Suprapubic skin (tissue), 4 donors: ENCODE results near the gene ACTR1B. TPM values are rescaled to one million over a fixed set of nuclear protein-coding genes. Genes with fewer than 3 reads are reported as not detected.
"Not testable (repeated sequence)": the region's sequence is repeated elsewhere in the genome, so short reads cannot be mapped to it uniquely, and the experiment has no call there.

Experiments
- DNase-seq, 2 donors: peaks; one replicate each; pipeline ENCODE4 v3.0.0-alpha.2; 2019; ENCODE audit warnings: low spot score in 2 of 2
- H3K27ac ChIP-seq: fragments of 200-600 bp; sonication (generic); one replicate; pipeline ENCODE4 v1.5.1; 2019
- H3K27me3 ChIP-seq: fragments of 200-600 bp; sonication (generic); one replicate; pipeline ENCODE4 v1.5.1; 2019
- H3K36me3 ChIP-seq: fragments of 200-600 bp; sonication (generic); one replicate; pipeline ENCODE4 v1.5.1; 2019
- H3K4me1 ChIP-seq: fragments of 200-600 bp; sonication (generic); one replicate; pipeline ENCODE4 v1.5.1; 2019
- H3K4me3 ChIP-seq: fragments of 200-600 bp; sonication (generic); one replicate; pipeline ENCODE4 v1.5.1; 2019; ENCODE audit warnings: mild to moderate bottlenecking
- H3K9me3 ChIP-seq: fragments of 200-600 bp; sonication (generic); one replicate; pipeline ENCODE4 v1.5.1; 2019
- CTCF ChIP-seq, 2 donors: fragments of 200-600 bp in 1 of 2; fragments of 450-650 bp in 1 of 2; sonication (generic) in 1 of 2; IDR thresholded peaks; one replicate each; pipeline ENCODE4 v1.5.1; 2016 to 2019; ENCODE audit warnings: antibody characterized with exemption in 2 of 2, mild to moderate bottlenecking in 1 of 2, moderate library complexity in 1 of 2
- EP300 ChIP-seq: sonication (generic); formaldehyde crosslinking; IDR thresholded peaks from one replicate; pipeline ENCODE4 v1.6.1; 2017; ENCODE audit warnings: antibody characterized with exemption
- POLR2A ChIP-seq, 2 donors: fragments of 450-650 bp; IDR thresholded peaks; one replicate each; pipeline ENCODE4 v1.6.1; 2017; ENCODE audit warnings: antibody characterized with exemption in 2 of 2, mild to moderate bottlenecking in 2 of 2, moderate library complexity in 2 of 2
- POLR2AphosphoS5 ChIP-seq, 3 donors: sonication (generic); formaldehyde crosslinking; IDR thresholded peaks; one replicate each; pipeline ENCODE4 v1.6.1; 2017; ENCODE audit warnings: antibody characterized with exemption in 3 of 3
- WGBS: methylation state at CpG from one replicate; pipeline ENCODE4 v1.1.5; 2018; 5-methylcytosine and 5-hydroxymethylcytosine counted together
- total RNA-seq, 4 donors: library from RNA; depleted of rRNA; stranded (reverse); fragments of >200 nt; gene quantifications; one replicate each; pipeline ENCODE4 v1.1.0, GENCODE V29; 2016

The ACTR1B gene
- total RNA-seq, 4 donors from 2014 or later: 54.9 to 89.1 (median 74.4) TPM

DNA sequence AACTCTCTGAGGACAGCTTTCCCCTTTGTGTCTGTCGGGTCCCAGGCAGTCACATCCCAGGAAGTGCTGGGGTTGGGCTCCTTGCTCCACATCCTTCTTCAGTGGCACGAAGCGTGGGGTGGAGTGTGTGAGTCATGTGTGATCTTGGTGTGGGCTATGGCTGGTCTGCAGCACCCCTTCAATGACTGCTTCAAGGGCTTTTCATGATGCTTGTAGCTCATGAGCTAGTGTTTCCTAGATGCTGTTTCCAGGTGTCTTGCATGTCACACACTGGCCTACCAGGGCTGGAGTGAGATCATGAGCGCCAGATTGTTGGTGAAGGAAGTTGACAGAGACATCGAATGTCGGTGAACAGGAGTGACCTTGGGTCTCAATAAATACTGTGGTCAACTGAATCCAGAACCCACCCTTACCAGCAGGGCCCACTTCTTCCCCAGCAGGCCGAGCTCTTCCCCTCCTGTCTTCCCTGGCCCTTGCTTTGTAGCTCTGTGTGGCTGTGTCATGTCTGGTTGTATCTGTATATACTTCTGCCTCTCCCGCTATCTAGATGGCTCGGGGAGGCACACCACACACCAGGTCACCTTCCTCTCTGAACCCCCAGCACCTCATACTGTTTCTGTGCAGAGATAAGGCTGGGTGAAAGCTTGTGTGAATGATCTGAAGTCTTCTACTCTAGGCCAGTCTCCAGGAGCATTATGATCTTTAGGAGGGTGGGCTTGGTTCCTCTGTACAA, 9.5 kb upstream of the ACTR1B start:
- Histone ChIP-seq H3K9me3 (no peaks in the 10 kb centered on the region), H3K4me3 (no peak overlapping the region), H3K36me3 (no peaks in the 10 kb centered on the region), H3K27me3 (no peaks in the 10 kb centered on the region), H3K27ac (no peak overlapping the region), H3K4me1 (no peaks in the 10 kb centered on the region)
- no peak for DNase-seq
- 78% methylated on average over 9 of the region's 9 CpGs for WGBS
- no peak for TF ChIP-seq POLR2AphosphoS5 (IDR thresholded peaks at IDR 0.05)
- TF ChIP-seq EP300: no peak
- TF ChIP-seq CTCF (IDR thresholded peaks at IDR 0.05): no peak

DNA sequence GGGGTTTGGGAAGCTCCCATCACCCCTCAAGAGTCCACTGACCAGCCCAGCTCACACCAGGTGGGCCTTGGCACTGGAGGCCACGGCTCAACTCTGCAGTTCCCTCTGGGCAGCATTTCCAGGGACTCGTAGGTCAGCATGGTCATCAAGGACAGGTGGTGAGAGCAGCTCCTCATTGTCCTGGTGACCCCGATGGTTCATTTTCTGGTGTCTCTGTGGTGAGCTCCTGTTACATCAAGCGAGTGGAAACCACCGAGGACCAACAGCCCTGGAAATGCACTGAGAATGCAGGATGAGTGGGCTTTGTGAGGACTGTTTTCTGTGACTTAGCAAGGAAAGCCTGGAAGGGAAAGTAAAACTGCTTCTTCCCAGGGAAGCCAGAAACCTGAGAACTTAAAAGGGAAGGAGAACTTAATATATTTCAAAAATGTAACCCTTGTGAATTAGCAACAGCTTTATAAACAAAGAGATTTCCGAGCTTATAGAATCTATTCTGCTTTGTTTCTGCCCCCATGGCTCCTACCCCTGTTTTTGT, 8.8 kb upstream of the ACTR1B start:
- H3K27me3 ChIP-seq, H3K36me3 ChIP-seq, DNase-seq, H3K27ac ChIP-seq, H3K9me3 ChIP-seq, H3K4me1 ChIP-seq, H3K4me3 ChIP-seq: not testable (repeated sequence)
- 96% methylated on average over 4 of the region's 6 CpGs for WGBS

- TF ChIP-seq EP300 (no peak), POLR2A (IDR thresholded peaks at IDR 0.05) (no peak), POLR2AphosphoS5 (IDR thresholded peaks at IDR 0.05) (no peak), CTCF (IDR thresholded peaks at IDR 0.05) (no peak)
- Histone ChIP-seq H3K27me3 (no peaks in the 10 kb centered on the region), H3K4me3 (no peak overlapping the region), H3K4me1 (no peaks in the 10 kb centered on the region), H3K9me3 (no peaks in the 10 kb centered on the region), H3K27ac (no peak overlapping the region), H3K36me3 (no peaks in the 10 kb centered on the region)
- DNase-seq: no peak
- WGBS: 100% methylated on average over 3 of the region's 7 CpGs
These were observed 7.7 kb upstream of the ACTR1B start for GRCh38 chr2:97671526-97671925.

DNA sequence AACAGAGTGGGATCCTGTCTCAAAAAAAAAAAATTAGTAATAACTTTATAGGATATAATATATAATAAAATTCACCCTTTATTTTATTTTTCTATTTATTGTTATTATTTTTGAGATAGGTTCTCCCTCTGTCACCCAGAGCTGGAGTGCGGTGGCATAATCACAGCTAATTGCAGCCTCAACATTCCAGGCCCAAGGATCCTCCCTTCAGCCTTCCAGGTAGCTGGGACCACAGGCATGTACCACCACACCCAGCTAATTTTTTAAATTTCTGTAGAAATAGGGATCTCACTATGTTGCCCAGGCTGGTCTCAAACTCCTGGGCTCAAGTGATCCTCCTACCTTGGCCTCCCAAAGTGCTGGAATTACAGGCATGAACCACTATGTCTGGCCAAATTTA, 6.6 kb upstream of the ACTR1B start:
- no peak overlapping the region for H3K4me3 ChIP-seq
- 98% methylated on average over 1 of the region's 1 CpG for WGBS
- no peak for TF ChIP-seq POLR2AphosphoS5 (IDR thresholded peaks at IDR 0.05)
- TF ChIP-seq POLR2A (IDR thresholded peaks at IDR 0.05): no peak
- TF ChIP-seq EP300: no peak
- no peak for TF ChIP-seq CTCF (IDR thresholded peaks at IDR 0.05)
- H3K4me1 ChIP-seq: no peaks in the 10 kb centered on the region
- no peak overlapping the region for H3K27ac ChIP-seq
- no peaks in the 10 kb centered on the region for H3K36me3 ChIP-seq
- no peaks in the 10 kb centered on the region for H3K9me3 ChIP-seq
- H3K27me3 ChIP-seq: no peaks in the 10 kb centered on the region
- DNase-seq: no peak

DNA sequence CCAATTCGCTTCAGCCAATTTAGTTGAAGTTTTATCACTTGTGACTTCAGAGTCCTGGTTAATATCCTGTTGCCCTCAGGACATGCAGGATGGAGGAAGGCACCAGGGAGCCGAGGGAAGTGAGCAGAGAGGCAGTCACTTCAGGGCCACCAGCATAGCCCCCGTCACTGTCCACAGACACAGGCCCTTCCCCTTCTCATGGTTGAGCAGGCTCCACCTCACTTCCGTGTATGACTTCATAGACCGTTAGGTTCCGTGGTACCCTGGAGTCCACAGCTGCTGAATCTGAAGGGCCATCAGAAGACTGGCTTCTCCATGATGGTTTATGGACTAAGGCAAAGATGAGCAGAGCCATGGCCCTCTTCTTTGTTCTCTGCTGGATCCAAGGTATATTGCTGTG, 5.6 kb upstream of the ACTR1B start, which contains the start of gene C2orf92:
TSS of gene C2orf92 (plus strand) at position 266 of the 400 bp plus-strand sequence. CDS start at position 342, 76 bp downstream.
- no peak within 1 kb of the TSS for H3K27ac ChIP-seq
- no peaks in the 10 kb centered on the region for H3K9me3 ChIP-seq
- H3K4me1 ChIP-seq: peaks cover 5% of the 10 kb centered on the region
- no peaks in the 10 kb centered on the region for H3K36me3 ChIP-seq
- no peaks in the 10 kb centered on the region for H3K27me3 ChIP-seq
- TF ChIP-seq EP300 (no peak), POLR2AphosphoS5 (IDR thresholded peaks at IDR 0.05) (no peak), POLR2A (IDR thresholded peaks at IDR 0.05) (no peak), CTCF (IDR thresholded peaks at IDR 0.05) (no peak)
- DNase-seq: no peak
- no peak within 1 kb of the TSS for H3K4me3 ChIP-seq
- WGBS: 84% methylated on average over 6 of the region's 6 CpGs
